ENCODE data around the gene ZIC2.
"Not testable (repeated sequence)": the region's sequence is repeated elsewhere in the genome, so short reads cannot be mapped to it uniquely, and the experiment has no call there.

ZIC2 gene

GRCh38 chr13:99981735-99982035, at the start of gene ZIC2:
TSS of gene ZIC2 (plus strand) at chr13:99981784. CDS start at chr13:99982065, 281 bp downstream.
- no peak for DNase-seq

- no peak for DNase-seq
Measured at GRCh38 chr13:99932912-99933311, 48.7 kb upstream of the ZIC2 start.

GRCh38 chr13:99935772-99936171, 45.8 kb upstream of the ZIC2 start:
- no peak for DNase-seq

- no peak for DNase-seq
Measured at GRCh38 chr13:99938635-99939034, 42.9 kb upstream of the ZIC2 start.

- DNase-seq: no peak
Measured at GRCh38 chr13:99941086-99941485, 40.5 kb upstream of the ZIC2 start.

GRCh38 chr13:99941911-99942310, 39.7 kb upstream of the ZIC2 start:
- DNase-seq: no peak

GRCh38 chr13:99944102-99944501, 37.5 kb upstream of the ZIC2 start:
- DNase-seq: no peak

GRCh38 chr13:99944606-99945005, 37.0 kb upstream of the ZIC2 start:
- DNase-seq: no peak

- not testable (repeated sequence) for DNase-seq
Measured at GRCh38 chr13:99945515-99945914, 36.1 kb upstream of the ZIC2 start.

GRCh38 chr13:99947666-99948065, 33.9 kb upstream of the ZIC2 start:
- no peak for DNase-seq

- no peak for DNase-seq
Measured at GRCh38 chr13:99948411-99948810, 33.2 kb upstream of the ZIC2 start.

GRCh38 chr13:99948907-99949678, 32.5 kb upstream of the ZIC2 start:
- no peak for DNase-seq

- no peak for DNase-seq
Measured at GRCh38 chr13:99949679-99950413, 31.7 kb upstream of the ZIC2 start.

- not testable (repeated sequence) for DNase-seq
Measured at GRCh38 chr13:99951666-99952065, 29.9 kb upstream of the ZIC2 start.

GRCh38 chr13:99953138-99953755, 28.3 kb upstream of the ZIC2 start:
- no peak for DNase-seq

- no peak for DNase-seq
Measured at GRCh38 chr13:99955107-99955746, 26.4 kb upstream of the ZIC2 start.

GRCh38 chr13:99955747-99956472, 25.7 kb upstream of the ZIC2 start:
- DNase-seq: no peak

- DNase-seq: no peak
Measured at GRCh38 chr13:99956473-99957349, 24.9 kb upstream of the ZIC2 start.

GRCh38 chr13:99958406-99959126, 23.0 kb upstream of the ZIC2 start:
- DNase-seq: no peak

- no peak for DNase-seq
Measured at GRCh38 chr13:99959127-99959539, 22.5 kb upstream of the ZIC2 start.
